AG04449 (cell line): ENCODE data around the gene ALKBH1.
"Not testable (repeated sequence)": the region's sequence is repeated elsewhere in the genome, so short reads cannot be mapped to it uniquely, and the experiment has no call there.

ENCODE experiments used
- CTCF ChIA-PET: fragments of 350-600 bp; formaldehyde crosslinking; extraction: SDS; loops from one replicate; lab custom pipeline; 2021; ENCODE audit warnings: antibody characterized with exemption; lab: Yijun Ruan, JAX
- POLR2A ChIA-PET: fragments of 400-600, 350-600 bp; formaldehyde crosslinking; extraction: SDS; loops from one replicate; lab custom pipeline; 2020; ENCODE audit warnings: antibody characterized with exemption, inconsistent platforms; lab: Yijun Ruan, JAX
- DNase-seq: peaks from one replicate; pipeline ENCODE4 v3.0.0-alpha.2; 2010; ENCODE audit warnings: low read depth, low spot score
- H3K4me3 ChIP-seq: 2 replicates; pipeline ENCODE4 v1.5.1; 2011; ENCODE audit warnings: low read depth, mild to moderate bottlenecking, control low read depth, low read length
- TF ChIP-seq, protein P1 (sequence below): IDR thresholded peaks from one replicate; pipeline ENCODE4 v1.5.1; 2011; ENCODE audit warnings: mild to moderate bottlenecking, moderate library complexity, low read length, control low read depth, inconsistent platforms; ENCODE audit not compliant: insufficient read depth; ENCODE audit errors: missing control alignments

ALKBH1 gene

DNA sequence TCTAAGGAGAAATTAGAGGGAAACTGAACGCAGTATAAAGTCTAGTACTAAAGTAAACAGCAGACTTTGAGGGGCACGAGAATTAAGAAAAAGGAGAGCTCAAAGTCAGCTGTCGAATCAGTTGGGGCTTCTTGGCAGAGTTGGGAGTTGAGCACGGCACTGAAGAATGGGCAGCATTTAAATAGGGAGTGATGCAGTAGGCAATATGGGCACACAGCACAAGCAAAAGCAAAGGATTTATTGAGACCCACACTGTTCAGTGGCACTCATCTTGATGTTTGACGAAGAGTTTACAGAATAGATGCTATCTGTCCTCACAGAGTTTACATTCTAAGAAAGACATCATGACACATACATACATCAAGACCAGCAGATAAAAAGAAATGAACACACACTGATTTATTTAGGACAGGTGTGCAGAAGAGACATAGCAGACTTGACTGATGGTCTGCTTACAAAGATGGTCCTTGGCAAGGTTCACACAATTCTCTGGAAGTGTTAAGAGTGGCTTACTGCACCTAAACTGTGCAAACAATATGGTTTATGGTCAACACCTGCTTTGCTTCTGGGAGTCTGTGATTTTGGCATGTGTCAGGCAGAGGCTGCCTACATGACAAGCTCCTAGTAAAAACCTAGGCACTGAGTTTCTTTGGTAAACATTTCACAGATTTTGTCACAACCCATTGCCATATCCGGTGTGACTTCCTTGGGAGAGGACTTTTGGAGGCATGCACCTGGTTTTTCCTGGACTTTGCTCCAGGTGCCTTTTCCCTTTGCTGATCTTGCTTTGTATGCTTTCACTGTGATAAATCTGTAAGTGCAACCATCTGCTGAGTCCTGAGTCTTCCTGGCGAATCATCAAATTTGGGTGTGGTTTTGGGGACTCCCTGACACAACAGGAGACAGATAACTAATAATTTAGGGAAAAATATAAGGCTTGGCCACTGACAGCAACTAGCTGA is 26.3 kb downstream of the ALKBH1 start:
- no peak overlapping the region for H3K4me3 ChIP-seq
- CTCF ChIA-PET = interaction anchor here (0.7 to 2.3 kb wide), 5 partner anchors 8 to 222 kb away, joined by 3 to 7 read pairs (median 3); no protein-coding TSS in a partner anchor
- TF ChIP-seq, protein P1, sequence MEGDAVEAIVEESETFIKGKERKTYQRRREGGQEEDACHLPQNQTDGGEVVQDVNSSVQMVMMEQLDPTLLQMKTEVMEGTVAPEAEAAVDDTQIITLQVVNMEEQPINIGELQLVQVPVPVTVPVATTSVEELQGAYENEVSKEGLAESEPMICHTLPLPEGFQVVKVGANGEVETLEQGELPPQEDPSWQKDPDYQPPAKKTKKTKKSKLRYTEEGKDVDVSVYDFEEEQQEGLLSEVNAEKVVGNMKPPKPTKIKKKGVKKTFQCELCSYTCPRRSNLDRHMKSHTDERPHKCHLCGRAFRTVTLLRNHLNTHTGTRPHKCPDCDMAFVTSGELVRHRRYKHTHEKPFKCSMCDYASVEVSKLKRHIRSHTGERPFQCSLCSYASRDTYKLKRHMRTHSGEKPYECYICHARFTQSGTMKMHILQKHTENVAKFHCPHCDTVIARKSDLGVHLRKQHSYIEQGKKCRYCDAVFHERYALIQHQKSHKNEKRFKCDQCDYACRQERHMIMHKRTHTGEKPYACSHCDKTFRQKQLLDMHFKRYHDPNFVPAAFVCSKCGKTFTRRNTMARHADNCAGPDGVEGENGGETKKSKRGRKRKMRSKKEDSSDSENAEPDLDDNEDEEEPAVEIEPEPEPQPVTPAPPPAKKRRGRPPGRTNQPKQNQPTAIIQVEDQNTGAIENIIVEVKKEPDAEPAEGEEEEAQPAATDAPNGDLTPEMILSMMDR = no peak
- POLR2A ChIA-PET = no interaction called here
- DNase-seq = no peak

DNA sequence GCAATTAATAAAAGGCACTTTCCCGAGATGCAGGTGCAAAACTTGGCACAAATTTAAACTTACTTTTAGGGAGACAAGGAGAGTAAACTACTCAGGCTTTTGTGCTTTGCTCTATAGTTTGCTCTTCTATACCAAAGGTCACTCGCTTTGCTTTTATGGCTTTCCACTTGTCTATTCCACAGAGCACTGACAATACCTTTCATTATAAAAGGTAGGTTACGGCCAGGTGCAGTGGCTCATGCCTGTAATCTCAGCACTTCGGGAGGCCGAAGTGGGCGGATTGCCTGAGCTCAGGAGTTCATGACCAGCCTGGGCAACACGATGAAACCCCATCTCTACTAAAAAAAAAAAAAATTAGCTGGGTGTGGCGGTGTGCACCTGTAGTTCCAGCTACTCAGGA is 32.9 kb downstream of the ALKBH1 start:
- ChIA-PET CTCF (no interaction called here), POLR2A (no interaction called here)
- TF ChIP-seq, protein P1 = no peak
- H3K4me3 ChIP-seq = no peak overlapping the region
- no peak for DNase-seq

GRCh38 chr14:77673193-77673592 is 34.6 kb downstream of the ALKBH1 start:
- TF ChIP-seq, protein P1 = no peak
- POLR2A ChIA-PET = no interaction called here
- no peak overlapping the region for H3K4me3 ChIP-seq
- no peak for DNase-seq
- CTCF ChIA-PET = interaction anchor here (1.2 kb wide), 1 partner anchor 16 kb away, joined by 3 read pairs; no protein-coding TSS in a partner anchor

GRCh38 chr14:77667331-77667730 is 40.5 kb downstream of the ALKBH1 start:
- no peak for DNase-seq
- POLR2A ChIA-PET = no interaction called here
- TF ChIP-seq, protein P1 = no peak
- CTCF ChIA-PET = interaction anchor here (0.6 kb wide), 1 partner anchor 133 kb away, joined by 3 read pairs; no protein-coding TSS in a partner anchor
- H3K4me3 ChIP-seq = no peak overlapping the region

- no peak overlapping the region for H3K4me3 ChIP-seq
- POLR2A ChIA-PET = no interaction called here
- no peak for DNase-seq
- CTCF ChIA-PET = interaction anchor here (1.2 to 1.6 kb wide), 2 partner anchors 8 to 9 kb away, joined by 4 to 7 read pairs; no protein-coding TSS in a partner anchor
- TF ChIP-seq, protein P1 = no peak
Measured at GRCh38 chr14:77663293-77663692, 44.5 kb downstream of the ALKBH1 start.

- H3K4me3 ChIP-seq, DNase-seq, POLR2A ChIA-PET, CTCF ChIA-PET: not testable (repeated sequence)
Measured at GRCh38 chr14:77661562-77661961, 46.3 kb downstream of the ALKBH1 start.
